ENCODE measurements around the gene ING2.

- TF ChIP-seq POLR2A (IDR thresholded peaks at IDR 0.05) (no peak), CTCF (IDR thresholded peaks at IDR 0.05) (no peak)
Measured at GRCh38 chr4:183561905-183562304, 57.0 kb downstream of the ING2 start.
